ENCODE measurements around the gene SLC22A6. TPM values are rescaled to one million over a fixed set of nuclear protein-coding genes. Genes with fewer than 3 reads are reported as not detected.

Gene SLC22A6, protein sequence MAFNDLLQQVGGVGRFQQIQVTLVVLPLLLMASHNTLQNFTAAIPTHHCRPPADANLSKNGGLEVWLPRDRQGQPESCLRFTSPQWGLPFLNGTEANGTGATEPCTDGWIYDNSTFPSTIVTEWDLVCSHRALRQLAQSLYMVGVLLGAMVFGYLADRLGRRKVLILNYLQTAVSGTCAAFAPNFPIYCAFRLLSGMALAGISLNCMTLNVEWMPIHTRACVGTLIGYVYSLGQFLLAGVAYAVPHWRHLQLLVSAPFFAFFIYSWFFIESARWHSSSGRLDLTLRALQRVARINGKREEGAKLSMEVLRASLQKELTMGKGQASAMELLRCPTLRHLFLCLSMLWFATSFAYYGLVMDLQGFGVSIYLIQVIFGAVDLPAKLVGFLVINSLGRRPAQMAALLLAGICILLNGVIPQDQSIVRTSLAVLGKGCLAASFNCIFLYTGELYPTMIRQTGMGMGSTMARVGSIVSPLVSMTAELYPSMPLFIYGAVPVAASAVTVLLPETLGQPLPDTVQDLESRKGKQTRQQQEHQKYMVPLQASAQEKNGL
- not detected in 2 replicates for total RNA-seq (2014; rRNA removed; shearing (Covaris generic); ENCODE audit: low replicate concordance)

DNA sequence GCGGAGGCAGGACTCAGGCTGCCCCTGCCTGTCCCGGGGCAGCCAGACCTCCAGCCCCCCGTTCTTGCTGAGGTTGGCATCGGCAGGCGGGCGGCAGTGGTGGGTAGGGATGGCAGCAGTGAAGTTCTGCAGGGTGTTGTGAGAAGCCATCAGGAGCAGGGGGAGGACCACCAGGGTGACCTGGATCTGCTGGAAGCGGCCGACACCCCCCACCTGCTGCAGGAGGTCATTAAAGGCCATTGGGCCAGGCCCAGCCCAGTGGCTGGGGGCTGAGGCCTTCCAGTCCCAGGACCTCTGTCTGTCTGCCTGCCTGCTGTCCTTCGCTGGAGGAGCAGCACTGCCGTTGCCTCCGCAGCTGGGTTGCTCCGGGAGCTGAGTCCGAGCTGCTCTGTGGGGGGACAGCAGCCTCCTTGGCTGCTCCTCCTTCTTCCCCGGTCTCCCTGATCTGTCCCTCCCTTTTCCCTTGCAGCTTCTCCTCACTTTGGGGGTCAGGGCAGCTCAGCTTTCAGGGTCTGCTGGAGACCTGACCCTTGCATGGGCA lies at the start of gene SLC22A6:
Gene SLC22A6 (minus strand): TSS at position 517 of the 541 bp plus-strand sequence. CDS start 277 bp downstream, at position 240.
- DNase-seq (ENCODE audit: low read depth) = no peak
- in situ Hi-C loops (cut with HindIII; ENCODE audit: low pct_unique_long_range_greater_than_20kb, low sequenced_read_pairs) = no loop called here

DNA sequence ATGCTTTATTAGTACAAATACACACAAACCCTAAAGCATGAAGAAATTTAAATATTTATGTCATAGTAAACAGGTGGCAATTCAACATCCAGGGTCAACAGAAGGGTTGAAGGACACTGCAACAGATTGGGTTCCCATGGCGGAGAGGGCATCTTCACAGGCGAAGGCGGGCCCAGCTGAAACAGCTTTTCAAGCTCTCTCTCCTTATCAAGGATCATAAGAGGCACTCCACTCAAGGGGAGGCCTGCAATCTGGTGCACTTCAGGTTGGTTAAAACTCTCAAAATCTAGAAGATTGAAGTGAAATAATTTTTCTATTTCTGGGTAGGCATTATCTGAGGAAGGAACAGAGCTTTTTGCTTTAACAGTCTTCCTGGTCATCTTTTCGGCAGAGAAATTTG lies 47.7 kb upstream of the SLC22A6 start:
- DNase-seq (ENCODE audit: low read depth) = no peak
- in situ Hi-C loops (cut with HindIII; ENCODE audit: low pct_unique_long_range_greater_than_20kb, low sequenced_read_pairs) = no loop called here

DNA sequence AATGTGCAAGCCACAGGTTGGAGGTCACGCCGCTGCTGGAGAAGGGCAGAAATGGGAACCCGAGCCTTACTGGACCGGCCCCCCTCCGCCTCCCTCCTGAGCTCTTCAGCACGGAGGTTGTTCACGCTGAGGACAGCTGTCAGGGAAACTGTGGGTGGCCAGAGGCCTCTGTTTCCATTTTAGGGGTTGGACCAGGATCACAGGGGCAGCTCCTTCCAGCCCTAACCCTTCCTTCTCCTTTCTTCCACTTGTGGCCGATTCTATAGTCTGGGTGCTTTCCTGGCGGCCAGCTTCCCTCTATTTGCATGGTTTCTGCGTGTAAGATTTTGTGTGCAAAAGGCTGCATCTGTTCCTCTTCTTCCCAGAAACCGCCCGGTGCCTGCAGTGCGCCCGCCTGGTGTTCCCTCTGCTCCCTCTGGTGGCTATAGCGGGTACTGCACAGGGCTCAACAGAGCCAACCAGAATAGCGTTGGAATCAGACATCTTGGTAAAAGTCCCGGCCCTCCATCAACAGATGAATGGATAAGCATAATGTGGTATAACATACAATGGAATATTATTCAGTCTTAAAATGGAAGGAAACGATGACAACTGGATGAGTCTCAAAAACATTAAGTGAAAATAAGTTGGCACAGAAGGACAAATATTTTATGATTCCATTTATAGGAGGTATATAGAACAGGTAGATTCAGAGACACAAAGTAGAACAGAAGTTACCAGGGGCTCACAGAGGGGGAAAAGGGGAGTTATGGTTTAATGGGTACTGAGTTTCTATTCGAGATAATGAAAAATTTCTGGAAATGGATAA lies 39.3 kb upstream of the SLC22A6 start:
- peak; percentile 49 for DNase-seq (ENCODE audit: low read depth)

DNA sequence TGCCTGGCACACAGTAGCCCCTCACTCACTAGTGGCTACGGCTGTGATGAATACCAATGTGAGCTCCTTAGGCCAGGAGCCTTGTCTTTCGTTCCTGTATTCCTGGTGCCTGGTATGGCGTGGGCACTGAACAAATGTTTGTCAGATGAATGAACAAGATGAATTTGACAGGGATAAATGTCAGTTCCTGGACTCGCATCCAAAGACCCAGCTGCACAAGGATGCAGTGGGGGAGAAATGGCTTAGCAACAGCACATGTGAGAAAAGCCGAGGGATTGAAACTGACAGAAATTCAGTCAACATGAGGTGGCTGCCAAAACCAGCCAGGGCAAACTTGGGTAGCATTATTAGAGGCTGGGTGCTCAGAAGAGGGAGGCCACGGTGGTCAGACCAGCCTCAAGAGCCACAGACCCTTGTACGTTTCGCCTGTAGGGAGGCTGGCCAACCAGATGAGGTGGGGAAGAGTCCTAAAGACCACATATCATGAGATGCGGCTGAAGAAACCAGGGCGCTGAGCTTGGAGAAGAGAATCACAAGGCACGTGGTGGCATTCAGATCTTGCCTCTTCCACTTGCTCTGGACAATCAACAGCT lies 38.6 kb upstream of the SLC22A6 start:
- in situ Hi-C loops (cut with HindIII; ENCODE audit: low pct_unique_long_range_greater_than_20kb, low sequenced_read_pairs) = no loop called here
- no peak for DNase-seq (ENCODE audit: low read depth)

More for the DNA sequence above, 39.3 kb upstream of the SLC22A6 start:
- in situ Hi-C loops (cut with HindIII; ENCODE audit: low pct_unique_long_range_greater_than_20kb, low sequenced_read_pairs) = no loop called here

DNA sequence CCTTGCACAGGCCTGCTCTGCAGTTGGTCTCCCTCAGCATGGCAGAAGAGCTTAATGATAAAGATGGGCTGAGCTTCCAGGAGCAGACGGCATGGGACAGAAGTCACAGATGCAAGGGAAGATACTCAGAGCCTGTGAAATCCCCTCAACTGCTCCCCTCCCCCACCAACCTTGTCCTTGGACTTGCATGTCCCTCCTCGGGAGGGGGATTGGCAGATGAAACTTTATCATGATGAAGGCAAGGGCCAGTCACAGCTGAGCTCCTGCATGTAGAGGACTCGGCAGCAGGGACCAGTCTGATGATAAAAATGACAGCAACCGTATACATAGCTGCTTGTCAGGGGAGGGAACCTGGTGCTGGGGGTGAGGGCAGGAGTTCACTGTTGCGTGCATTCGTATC lies 37.7 kb upstream of the SLC22A6 start:
- DNase-seq (ENCODE audit: low read depth) = no peak
- in situ Hi-C loops (cut with HindIII; ENCODE audit: low pct_unique_long_range_greater_than_20kb, low sequenced_read_pairs) = no loop called here

DNA sequence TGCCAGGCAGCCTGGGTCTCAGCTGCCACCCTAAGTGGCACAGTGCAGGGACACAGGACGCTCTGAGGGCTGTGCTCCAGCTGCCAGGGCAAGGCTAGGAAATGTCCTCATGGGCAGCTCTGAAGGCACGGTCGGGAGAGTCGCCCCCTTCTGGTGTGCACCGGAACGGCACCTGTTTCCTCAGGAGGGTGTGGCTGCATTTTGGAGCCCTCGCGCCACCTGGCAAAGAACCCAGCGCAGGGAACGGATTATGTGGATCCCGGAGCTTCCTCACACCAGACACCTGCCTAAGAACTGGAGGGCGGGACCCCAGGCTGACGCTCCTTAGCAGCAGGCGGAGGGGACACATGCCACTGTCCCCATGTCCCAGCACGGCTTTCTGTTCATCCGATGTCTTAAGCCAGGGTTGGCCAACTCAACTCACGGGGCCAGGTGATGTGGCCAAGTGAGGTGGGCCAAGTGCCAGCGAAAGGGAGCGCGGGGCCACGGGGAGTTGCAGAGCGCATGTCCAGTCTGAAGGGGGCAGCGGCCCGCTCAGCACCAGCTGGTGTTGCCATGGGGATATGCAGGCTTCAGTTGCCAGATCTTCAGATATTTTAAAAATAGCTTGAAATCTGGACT lies 36.0 kb upstream of the SLC22A6 start:
- no peak for DNase-seq (ENCODE audit: low read depth)
- in situ Hi-C loops (cut with HindIII; ENCODE audit: low pct_unique_long_range_greater_than_20kb, low sequenced_read_pairs) = no loop called here

DNA sequence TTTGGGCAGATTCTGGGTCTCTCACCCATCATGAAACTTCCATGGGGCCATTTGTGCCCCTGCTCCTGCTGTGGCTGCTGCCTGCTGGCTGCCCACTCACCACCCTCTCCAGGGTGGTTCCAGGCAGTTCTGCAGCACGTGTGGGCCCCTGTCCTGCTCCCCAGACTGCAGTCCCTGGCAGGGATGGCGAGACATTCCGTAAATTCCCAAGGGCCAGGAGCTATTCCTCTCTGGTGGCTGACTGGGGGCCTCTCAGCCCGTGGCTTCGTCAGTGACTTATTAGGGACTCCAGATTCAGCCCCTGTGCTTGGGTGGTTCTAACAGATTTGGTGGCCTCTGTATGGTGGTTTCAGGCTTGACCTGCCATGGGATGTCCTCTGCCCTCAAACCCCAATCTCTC lies 34.7 kb upstream of the SLC22A6 start:
- no peak for DNase-seq (ENCODE audit: low read depth)
- in situ Hi-C loops (cut with HindIII; ENCODE audit: low pct_unique_long_range_greater_than_20kb, low sequenced_read_pairs) = no loop called here

DNA sequence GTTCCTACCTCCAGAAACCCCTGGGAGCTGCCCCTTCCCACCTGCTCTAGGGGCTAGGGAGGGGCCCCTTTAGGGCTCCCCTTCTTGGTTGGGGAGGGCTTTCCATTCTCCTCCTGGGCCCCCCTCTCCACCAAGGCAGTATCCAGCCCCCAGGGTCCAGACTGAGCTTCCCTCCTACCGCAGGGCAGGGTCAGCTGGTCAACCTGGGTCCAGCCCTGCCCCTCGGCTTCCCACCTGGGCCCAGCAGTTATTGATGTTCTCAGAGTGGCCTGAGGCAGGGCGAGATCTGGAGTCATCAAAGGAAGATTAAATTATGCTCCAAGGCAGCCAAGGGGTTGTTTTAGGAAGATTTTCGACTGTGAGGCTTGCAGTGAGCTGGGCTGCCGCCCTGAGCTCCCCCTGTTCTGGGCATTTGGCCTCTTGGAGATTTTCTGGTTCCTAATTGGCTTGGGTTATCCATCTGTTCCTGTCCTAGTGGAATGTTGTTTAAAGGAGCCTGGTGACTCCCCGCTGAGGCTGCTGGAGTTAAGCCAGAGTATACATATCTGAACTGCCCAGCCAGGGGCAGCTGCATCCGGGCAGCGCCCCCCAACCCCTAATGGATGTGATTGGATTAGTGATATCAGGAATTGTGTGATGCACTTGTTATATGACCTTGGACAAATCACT lies 32.7 kb upstream of the SLC22A6 start:
- DNase-seq (ENCODE audit: low read depth) = no peak
- in situ Hi-C loops (cut with HindIII; ENCODE audit: low pct_unique_long_range_greater_than_20kb, low sequenced_read_pairs) = no loop called here

DNA sequence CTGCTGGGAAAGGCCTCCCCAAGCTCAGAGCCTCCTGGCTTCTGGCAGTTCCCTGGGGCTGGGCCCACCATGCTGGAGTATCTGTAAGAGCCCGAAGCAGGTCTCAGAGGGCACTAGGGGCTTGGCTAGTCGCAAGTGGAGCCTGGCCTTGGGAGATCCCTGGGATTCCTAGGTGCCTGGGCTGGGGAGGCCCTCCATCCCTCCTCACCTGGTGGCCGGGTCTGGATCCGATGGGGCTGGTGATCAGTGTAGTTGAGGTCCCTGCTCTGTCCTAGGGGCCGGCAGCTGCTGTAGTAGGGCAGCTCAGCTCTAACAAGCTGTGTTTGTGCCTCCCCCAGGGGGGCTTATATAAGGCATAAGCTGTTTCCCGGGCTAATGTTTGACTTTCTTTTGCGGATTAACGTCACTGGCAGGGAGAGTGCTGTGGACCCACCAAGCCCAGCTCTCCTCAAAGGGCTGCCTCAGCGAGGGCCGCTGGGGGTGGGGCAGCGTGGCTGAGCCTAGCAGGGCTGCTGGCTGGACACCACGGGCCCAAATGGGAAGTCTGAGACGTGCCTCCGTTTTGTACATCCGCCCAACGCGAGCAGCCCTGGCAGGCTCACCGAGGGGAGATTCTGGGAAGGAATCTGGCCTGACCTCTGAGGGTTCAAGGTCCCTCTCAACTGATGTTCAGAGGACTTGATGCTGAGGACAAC lies 30.9 kb upstream of the SLC22A6 start, which contains the start of gene SLC22A8:
Gene SLC22A8 (minus strand): TSS at position 321 of the 695 bp plus-strand sequence. CDS start 883 bp downstream, outside the sequence.
- in situ Hi-C loops (cut with HindIII; ENCODE audit: low pct_unique_long_range_greater_than_20kb, low sequenced_read_pairs) = no loop called here
- no peak for DNase-seq (ENCODE audit: low read depth)

DNA sequence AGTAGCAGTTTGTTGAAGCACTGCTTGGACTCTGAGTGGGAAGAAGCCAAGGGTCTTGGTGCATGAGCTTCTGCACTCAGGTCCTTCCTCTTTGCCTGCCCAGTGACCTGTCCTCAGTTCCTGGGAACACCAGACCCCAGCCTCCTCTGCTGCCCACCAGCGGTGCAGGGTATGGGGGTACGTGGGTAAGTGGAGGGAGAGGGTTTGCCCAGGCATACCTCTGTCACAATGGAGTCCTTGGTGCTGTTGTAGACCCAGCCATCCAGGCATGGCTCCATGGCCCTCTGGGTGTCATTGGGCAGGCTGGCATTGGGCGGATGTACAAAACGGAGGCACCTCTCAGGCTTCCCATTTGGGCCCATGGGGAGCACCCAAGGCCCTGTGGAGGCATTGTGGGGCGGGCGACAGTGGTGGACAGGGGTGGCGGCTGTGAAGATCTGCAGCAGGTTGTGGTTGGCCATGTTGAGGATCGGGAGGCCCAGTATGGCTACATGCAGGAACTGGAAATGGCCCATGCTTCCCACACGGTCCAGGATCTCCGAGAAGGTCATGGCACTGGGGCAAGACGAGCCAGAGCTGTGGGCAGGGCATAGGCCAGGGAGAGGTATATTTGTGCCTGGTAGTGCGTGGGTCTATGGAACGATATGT lies 29.8 kb upstream of the SLC22A6 start:
- no peak for DNase-seq (ENCODE audit: low read depth)
- in situ Hi-C loops (cut with HindIII; ENCODE audit: low pct_unique_long_range_greater_than_20kb, low sequenced_read_pairs) = no loop called here

DNA sequence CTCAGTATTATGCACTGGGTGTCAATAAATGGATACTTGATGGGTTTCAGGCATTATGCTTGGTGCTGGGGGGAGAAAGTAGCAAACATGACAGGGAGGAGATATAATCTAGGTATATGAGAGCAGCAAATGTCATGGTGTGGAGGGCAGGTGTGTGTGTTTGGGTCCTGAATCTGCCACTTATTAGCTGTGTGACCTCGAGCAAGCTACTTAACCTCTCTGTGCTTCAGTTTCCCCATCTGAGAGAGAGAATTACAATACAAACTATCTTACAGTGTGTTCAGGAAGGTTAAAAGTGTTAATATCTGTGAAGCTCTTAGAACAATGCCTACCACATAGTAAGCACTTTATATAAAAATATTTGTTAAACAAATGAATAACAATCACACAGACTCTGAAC lies 28.1 kb upstream of the SLC22A6 start:
- DNase-seq (ENCODE audit: low read depth) = no peak
- in situ Hi-C loops (cut with HindIII; ENCODE audit: low pct_unique_long_range_greater_than_20kb, low sequenced_read_pairs) = no loop called here

DNA sequence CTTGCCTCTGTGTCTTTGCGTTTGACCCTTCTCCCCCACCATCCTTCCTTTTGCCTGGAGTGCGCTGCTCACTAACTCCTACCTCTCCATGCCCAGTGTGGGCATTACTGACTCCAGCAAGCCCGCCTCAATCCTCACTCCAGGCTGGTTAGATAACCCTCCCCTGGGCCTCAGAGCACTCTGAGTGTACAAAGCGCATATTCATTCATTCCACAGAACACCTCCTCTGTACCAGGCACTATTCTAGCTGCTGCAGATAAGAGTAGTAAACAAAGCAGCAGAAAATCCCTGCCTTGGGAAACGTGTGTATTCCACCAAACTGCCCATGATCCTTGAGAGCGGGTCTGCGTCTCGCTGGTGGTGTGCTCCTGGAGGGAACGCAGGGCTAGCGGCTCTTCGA lies 27.7 kb upstream of the SLC22A6 start:
- in situ Hi-C loops (cut with HindIII; ENCODE audit: low pct_unique_long_range_greater_than_20kb, low sequenced_read_pairs) = no loop called here
- no peak for DNase-seq (ENCODE audit: low read depth)

DNA sequence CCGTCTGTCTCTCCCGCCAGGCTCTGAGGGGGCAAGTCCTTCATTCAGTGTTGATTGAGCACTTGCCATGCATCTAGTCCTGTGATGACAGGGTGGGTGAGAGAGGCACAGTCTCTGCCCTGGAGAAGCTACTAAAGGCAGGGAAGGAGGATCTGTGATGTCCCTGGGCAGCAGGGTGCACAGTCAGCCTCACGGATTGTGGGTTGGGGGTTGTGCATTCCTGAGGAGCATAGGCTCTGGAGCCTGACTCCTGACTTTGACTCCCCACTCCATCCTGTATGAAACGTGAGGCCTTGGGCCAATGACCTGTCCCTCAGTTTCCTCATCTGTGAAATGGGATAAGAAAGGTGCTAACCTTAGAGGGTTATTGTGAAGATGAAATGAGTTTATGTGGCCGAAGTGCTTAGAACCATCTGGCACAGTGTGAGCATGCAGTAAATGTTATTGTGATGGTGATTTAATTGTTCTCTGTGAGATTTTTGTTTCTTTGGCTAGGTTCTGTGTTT lies 26.2 kb upstream of the SLC22A6 start:
- DNase-seq (ENCODE audit: low read depth) = no peak
- in situ Hi-C loops (cut with HindIII; ENCODE audit: low pct_unique_long_range_greater_than_20kb, low sequenced_read_pairs) = no loop called here

DNA sequence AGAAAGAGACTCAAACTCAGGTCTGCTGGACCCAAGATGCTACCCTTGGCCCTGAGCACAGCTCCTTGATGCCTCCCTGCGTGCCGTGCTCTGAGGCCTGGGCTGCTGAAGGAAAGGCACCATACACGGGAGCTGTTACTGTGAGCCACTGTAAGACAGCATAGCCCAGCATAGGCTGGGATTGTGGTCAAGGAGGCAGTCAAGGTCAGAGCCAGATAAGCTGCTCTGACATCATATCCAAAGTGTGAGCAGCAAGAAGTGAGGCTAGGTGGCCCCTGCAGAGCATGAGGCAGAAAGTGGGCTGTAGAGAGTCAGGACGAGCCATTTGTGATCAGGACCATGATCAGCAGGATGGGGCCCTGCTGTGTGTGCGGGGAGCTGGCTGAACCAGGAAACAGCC lies 23.2 kb upstream of the SLC22A6 start:
- in situ Hi-C loops (cut with HindIII; ENCODE audit: low pct_unique_long_range_greater_than_20kb, low sequenced_read_pairs) = no loop called here
- DNase-seq (ENCODE audit: low read depth) = no peak

DNA sequence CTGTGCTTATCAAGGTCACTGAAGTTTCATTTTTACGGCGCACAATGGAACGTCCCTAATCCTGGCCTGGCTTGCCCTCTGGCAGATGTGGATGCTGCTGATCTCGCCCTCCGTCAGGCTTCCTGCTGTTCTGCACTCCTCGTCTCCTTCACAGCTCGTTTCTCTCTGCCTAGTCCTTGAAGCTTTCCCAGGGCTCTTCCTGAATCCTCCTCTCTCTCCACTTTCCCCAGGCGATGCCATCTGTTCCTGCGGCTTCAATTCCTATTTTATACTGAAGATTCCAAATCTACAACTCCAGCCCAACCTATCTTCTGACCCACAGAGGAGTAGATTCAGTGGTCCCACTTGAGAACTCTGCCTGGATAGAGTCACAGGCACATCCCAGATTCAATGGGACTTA lies 16.7 kb upstream of the SLC22A6 start:
- no peak for DNase-seq (ENCODE audit: low read depth)
- in situ Hi-C loops (cut with HindIII; ENCODE audit: low pct_unique_long_range_greater_than_20kb, low sequenced_read_pairs) = no loop called here

DNA sequence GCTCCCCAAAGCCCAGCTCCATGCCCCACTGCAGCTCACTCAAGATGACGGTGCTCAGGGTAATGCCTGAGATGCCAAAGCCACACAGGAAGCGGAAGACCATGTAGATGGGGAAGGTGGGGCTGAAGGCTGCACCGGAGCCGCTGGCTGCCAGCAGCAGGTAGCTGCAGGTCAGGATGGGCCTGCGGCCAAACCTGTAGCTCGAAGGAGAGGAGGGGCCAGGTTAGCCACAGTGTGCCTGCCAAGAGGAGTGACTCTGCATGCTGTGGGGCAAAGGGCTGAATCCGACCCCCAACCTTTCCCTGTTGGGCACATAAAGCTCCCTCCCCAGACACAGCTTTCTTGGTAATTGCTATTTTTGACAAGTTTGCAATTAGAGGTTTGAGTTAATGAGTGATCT lies 14.9 kb upstream of the SLC22A6 start:
- in situ Hi-C loops (cut with HindIII; ENCODE audit: low pct_unique_long_range_greater_than_20kb, low sequenced_read_pairs) = no loop called here
- DNase-seq (ENCODE audit: low read depth) = no peak

Measured in Caki2 (cell line).